Common myeloid progenitor, CD34-positive (primary cell): ENCODE data around the gene CHRM1.
"Not testable (repeated sequence)": the region's sequence is repeated elsewhere in the genome, so short reads cannot be mapped to it uniquely, and the experiment has no call there.

Experiments used
- CTCF ChIA-PET: fragments of 350-600 bp; sonication (Branson Sonifier 250); formaldehyde crosslinking; loops from one replicate; lab custom pipeline; 2021; ENCODE audit warnings: antibody characterized with exemption; lab: Charles Lee
- POLR2A ChIA-PET: fragments of 350-600 bp; sonication (Branson Sonifier 250); formaldehyde crosslinking; loops from one replicate; lab custom pipeline; 2021; ENCODE audit warnings: antibody characterized with exemption; lab: Charles Lee
- DNase-seq, 3 donors: peaks; one replicate each; pipeline versions ENCODE4 v3.0.0 to v3.0.0-alpha.2; 2013
- H3K27ac ChIP-seq, 2 experiments: 1 replicate in 1 of 2; 2 replicates in 1 of 2; pipeline ENCODE4 v1.7.0; 2013; ENCODE audit warnings: inconsistent platforms in 2 of 2, low read length in 2 of 2, mild to moderate bottlenecking in 2 of 2, low read depth in 1 of 2, moderate library complexity in 1 of 2; ENCODE audit not compliant: severe bottlenecking in 2 of 2, insufficient read depth in 1 of 2, poor library complexity in 1 of 2
- H3K27me3 ChIP-seq, 5 experiments: replicated peaks in 2 of 5; 1 replicate in 3 of 5; 2 replicates in 2 of 5; pipeline versions ENCODE4 v1.6.1 to v1.7.0; 2013; ENCODE audit warnings: low read length in 4 of 5, mild to moderate bottlenecking in 2 of 5, moderate library complexity in 2 of 5, inconsistent platforms in 1 of 5; ENCODE audit not compliant: insufficient read depth in 5 of 5, control insufficient read depth in 4 of 5
- H3K36me3 ChIP-seq, 4 experiments: 1 replicate in 2 of 4; 2 replicates in 2 of 4; pipeline versions ENCODE4 v1.6.1 to v1.7.0; 2013; ENCODE audit warnings: low read length in 3 of 4, control low read depth in 1 of 4, mild to moderate bottlenecking in 1 of 4; ENCODE audit not compliant: control insufficient read depth in 4 of 4, insufficient read depth in 4 of 4
- H3K4me1 ChIP-seq, 4 experiments: 1 replicate in 3 of 4; 2 replicates in 1 of 4; pipeline versions ENCODE4 v1.6.1 to v1.7.1; 2013; ENCODE audit warnings: low read length in 3 of 4, mild to moderate bottlenecking in 3 of 4, control low read depth in 1 of 4, inconsistent platforms in 1 of 4, moderate library complexity in 1 of 4; ENCODE audit not compliant: control insufficient read depth in 4 of 4, insufficient read depth in 4 of 4; ENCODE audit errors: control extremely low read depth in 1 of 4
- H3K4me3 ChIP-seq, 7 experiments: 1 replicate in 4 of 7; 2 replicates in 3 of 7; pipeline versions ENCODE4 v1.5.1 to v1.7.0; 2013; ENCODE audit warnings: mild to moderate bottlenecking in 7 of 7, low read length in 6 of 7, moderate library complexity in 6 of 7, inconsistent platforms in 2 of 7, low read depth in 2 of 7, control low read depth in 1 of 7; ENCODE audit not compliant: insufficient read depth in 4 of 7, control insufficient read depth in 1 of 7; ENCODE audit errors: extremely low read depth in 1 of 7
- H3K9me3 ChIP-seq, 5 experiments: 1 replicate in 4 of 5; 2 replicates in 1 of 5; pipeline versions ENCODE4 v1.6.1 to v1.7.1; 2013; ENCODE audit warnings: low read length in 4 of 5, mild to moderate bottlenecking in 2 of 5, inconsistent platforms in 1 of 5, low read depth in 1 of 5, moderate library complexity in 1 of 5; ENCODE audit not compliant: control insufficient read depth in 4 of 5, insufficient read depth in 2 of 5; ENCODE audit errors: control extremely low read depth in 1 of 5
- WGBS: methylation state at CpG from one replicate; pipeline ENCODE4 v1.1.5; 2013; ENCODE audit not compliant: insufficient coverage; 5-methylcytosine and 5-hydroxymethylcytosine counted together

The CHRM1 gene

GRCh38 chr11:62861564-62862192 is 59.5 kb downstream of the CHRM1 start:
- CTCF ChIA-PET: interaction anchor here (0.6 to 4.5 kb wide), 12 partner anchors 10 to 269 kb away, joined by 3 to 54 read pairs (median 4); partner anchors contain the start of genes NXF1 and TMEM179B
- H3K36me3 ChIP-seq: peaks cover 0 to 15% (median 0%) of the 10 kb centered on the region in 4 experiments
- H3K4me1 ChIP-seq: peaks cover 0 to 40% (median 10%) of the 10 kb centered on the region in 4 experiments
- H3K9me3 ChIP-seq, H3K4me3 ChIP-seq, H3K27me3 ChIP-seq, DNase-seq, H3K27ac ChIP-seq: not testable (repeated sequence)
- 95% methylated on average over 13 of the region's 16 CpGs for WGBS
- POLR2A ChIA-PET: interaction anchor here (0.5 to 4.6 kb wide), 4 partner anchors 11 to 75 kb away, joined by 3 to 26 read pairs (median 6); no protein-coding TSS in a partner anchor

GRCh38 chr11:62860835-62861563 is 60.2 kb downstream of the CHRM1 start:
- H3K9me3 ChIP-seq: no peaks in the 10 kb centered on the region
- no peak overlapping the region for H3K27ac ChIP-seq
- POLR2A ChIA-PET: interaction anchor here (4.6 kb wide), 1 partner anchor 20 kb away, joined by 26 read pairs; no protein-coding TSS in a partner anchor
- 92% methylated on average over 3 of the region's 5 CpGs for WGBS
- H3K4me1 ChIP-seq: peaks cover 4 to 45% (median 16%) of the 10 kb centered on the region in 4 experiments
- no peaks in the 10 kb centered on the region for H3K27me3 ChIP-seq
- DNase-seq: no peak
- no peak overlapping the region for H3K4me3 ChIP-seq
- CTCF ChIA-PET: interaction anchor here (0.7 to 4.5 kb wide), 9 partner anchors 10 to 268 kb away, joined by 3 to 54 read pairs (median 5); partner anchors contain the start of genes NXF1 and TMEM179B
- peaks cover 0 to 9% (median 0%) of the 10 kb centered on the region in 4 experiments for H3K36me3 ChIP-seq

GRCh38 chr11:62859281-62859703 is 61.9 kb downstream of the CHRM1 start:
- Histone ChIP-seq H3K4me1 (peaks cover 10 to 48% (median 24%) of the 10 kb centered on the region in 4 experiments), H3K36me3 (peaks cover 0 to 20% (median 2%) of the 10 kb centered on the region in 4 experiments), H3K27ac (peak overlapping the region in 1 of 2 experiments; percentile 49)
- POLR2A ChIA-PET, H3K4me3 ChIP-seq, DNase-seq, CTCF ChIA-PET, H3K27me3 ChIP-seq, H3K9me3 ChIP-seq: not testable (repeated sequence)
- WGBS: 83% methylated on average over 1 of the region's 8 CpGs
